ENCODE measurements around the gene SH2D3C.

SH2D3C gene

GRCh38 chr9:127808347-127809001 is 30.0 kb upstream of the SH2D3C start:
- no peak for DNase-seq

GRCh38 chr9:127806871-127807270 is 28.4 kb upstream of the SH2D3C start:
- no peak for DNase-seq

GRCh38 chr9:127805620-127806019 is 27.2 kb upstream of the SH2D3C start:
- no peak for DNase-seq

GRCh38 chr9:127803507-127804352 is 25.3 kb upstream of the SH2D3C start:
- no peak for DNase-seq

- no peak for DNase-seq
Observed at GRCh38 chr9:127802576-127803443, 24.3 kb upstream of the SH2D3C start, which contains the start of gene FPGS. Gene FPGS (plus strand): TSS chr9:127802882. CDS start chr9:127802925, 43 bp downstream.

- DNase-seq, result no peak
Observed at GRCh38 chr9:127801955-127802575, 23.6 kb upstream of the SH2D3C start.

GRCh38 chr9:127796852-127797370 is 18.4 kb upstream of the SH2D3C start:
- DNase-seq, result no peak

- no peak for DNase-seq
Observed at GRCh38 chr9:127796225-127796813, 17.9 kb upstream of the SH2D3C start.

- no peak for DNase-seq
Observed at GRCh38 chr9:127794001-127794791, 15.7 kb upstream of the SH2D3C start.

GRCh38 chr9:127793093-127793708 is 14.7 kb upstream of the SH2D3C start:
- DNase-seq, result no peak

- DNase-seq, result no peak
Observed at GRCh38 chr9:127792417-127793031, 14.1 kb upstream of the SH2D3C start.

GRCh38 chr9:127791085-127791484 is 12.6 kb upstream of the SH2D3C start:
- no peak for DNase-seq

- DNase-seq, result no peak
Observed at GRCh38 chr9:127790094-127790855, 11.8 kb upstream of the SH2D3C start.

- no peak for DNase-seq
Observed at GRCh38 chr9:127789179-127789578, 10.7 kb upstream of the SH2D3C start.

GRCh38 chr9:127788337-127789011 is 10.0 kb upstream of the SH2D3C start:
- DNase-seq, result no peak

- DNase-seq, result no peak
Observed at GRCh38 chr9:127786773-127787104, 8.3 kb upstream of the SH2D3C start.

- peak; percentile 34 for DNase-seq
Observed at GRCh38 chr9:127785933-127786772, 7.7 kb upstream of the SH2D3C start, which contains the start of gene CDK9. Gene CDK9 (plus strand): TSS chr9:127786034. CDS start chr9:127786149, 115 bp downstream.
